GM19395 (cell line): ENCODE data around the gene EDRF1.

ENCODE experiments used
- ATAC-seq: cut with Tn5 transposase; IDR thresholded peaks from one replicate; pipeline ENCODE4 v1.9.1; 2021; ENCODE audit warnings: mild to moderate bottlenecking, moderate library complexity; ENCODE audit not compliant: unreplicated experiment

Gene EDRF1

GRCh38 chr10:125757742-125758141, 38.2 kb downstream of the EDRF1 start:
- no peak for ATAC-seq

DNA sequence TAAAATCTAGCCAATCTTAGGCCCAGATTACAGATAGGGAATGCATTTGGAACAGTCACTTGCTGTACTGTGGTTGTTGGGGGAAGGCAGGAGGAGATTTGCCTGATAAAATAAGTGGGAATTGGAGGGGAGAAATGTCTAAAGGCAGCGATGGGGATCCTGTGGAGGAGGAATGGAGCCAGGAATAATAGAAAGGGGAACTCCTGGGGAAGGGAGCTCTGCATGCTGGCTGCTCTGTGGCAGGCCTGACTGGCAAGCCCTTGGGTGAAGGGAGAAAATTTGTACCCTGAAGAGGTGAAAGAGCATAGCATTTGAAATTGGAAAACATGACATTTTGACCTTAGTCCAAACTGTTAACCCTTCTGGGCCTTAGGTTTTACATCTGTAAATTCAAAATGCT, 42.5 kb downstream of the EDRF1 start:
- no peak for ATAC-seq

GRCh38 chr10:125762692-125763648, 43.5 kb downstream of the EDRF1 start:
- no peak for ATAC-seq

- ATAC-seq = no peak
Observed at GRCh38 chr10:125765835-125766234, 46.3 kb downstream of the EDRF1 start.

- ATAC-seq = no peak
Observed at GRCh38 chr10:125766511-125766910, 47.0 kb downstream of the EDRF1 start.

DNA sequence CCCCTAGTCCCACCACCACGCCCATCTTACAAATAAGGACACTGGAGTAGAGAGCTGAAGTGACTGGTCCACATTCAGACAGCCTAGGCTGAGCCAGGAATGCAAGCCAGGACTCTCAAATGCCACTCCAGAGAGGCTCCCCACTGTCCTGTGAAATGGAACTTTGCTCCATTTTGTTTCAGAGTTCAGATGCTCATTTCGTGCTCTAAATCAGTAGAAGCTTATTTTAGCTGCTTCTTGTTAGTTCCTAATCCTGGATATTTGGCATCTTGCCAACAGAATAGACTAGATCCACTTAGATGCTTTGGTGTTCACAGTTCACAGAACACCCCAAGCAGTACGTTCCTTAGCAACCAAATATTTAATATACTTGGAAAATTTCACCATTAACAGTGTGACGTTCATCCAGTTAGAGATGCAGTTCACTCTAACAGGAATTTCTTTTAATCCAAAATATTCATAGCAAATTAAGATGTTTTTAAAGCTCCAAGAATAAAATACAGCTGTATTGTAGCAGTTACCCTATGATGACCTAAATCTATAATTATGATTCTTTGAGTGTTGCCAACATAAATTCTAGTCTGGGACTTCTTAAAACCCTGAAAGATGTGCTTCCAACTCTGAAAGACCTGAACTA, 48.8 kb downstream of the EDRF1 start:
- no peak for ATAC-seq

DNA sequence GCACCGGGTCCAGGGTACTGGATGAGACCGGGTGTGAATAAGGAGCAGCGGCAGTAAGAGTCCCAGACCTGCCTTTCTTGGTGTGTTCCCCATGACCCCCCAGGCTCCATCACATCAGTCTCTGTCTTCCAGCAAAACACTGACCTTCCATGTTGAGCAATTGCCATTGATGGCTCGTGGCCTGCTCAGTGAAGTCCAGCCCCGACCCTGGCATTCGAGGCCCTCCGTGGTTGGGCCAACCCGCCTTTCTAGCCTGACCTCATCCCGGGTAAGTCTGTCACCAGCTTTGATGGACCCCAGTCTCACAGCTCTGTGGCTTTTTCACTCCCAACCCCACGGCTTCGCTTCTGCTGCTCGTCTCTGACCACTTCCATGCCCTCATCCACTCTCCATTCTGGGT, 49.7 kb downstream of the EDRF1 start:
- no peak for ATAC-seq

- ATAC-seq = no peak
Observed at GRCh38 chr10:125770844-125771243, 51.3 kb downstream of the EDRF1 start.

- no peak for ATAC-seq
Observed at GRCh38 chr10:125772112-125772863, 52.8 kb downstream of the EDRF1 start.

DNA sequence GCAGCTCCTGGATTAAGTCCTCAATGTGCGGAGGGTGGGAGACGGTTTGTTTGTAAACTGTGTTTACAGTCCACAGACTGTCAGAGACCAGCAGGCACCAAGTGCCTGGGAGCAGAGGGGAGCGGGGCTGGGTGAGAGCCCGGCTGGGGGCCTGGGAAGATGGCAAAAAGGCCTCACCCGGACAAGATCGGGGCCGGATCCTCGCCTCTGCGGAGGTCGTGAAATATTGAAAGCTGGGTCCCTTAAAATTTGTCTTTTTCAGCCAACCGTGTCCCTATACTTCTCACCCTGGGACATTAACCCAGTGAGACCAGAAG, 53.3 kb downstream of the EDRF1 start:
- no peak for ATAC-seq

DNA sequence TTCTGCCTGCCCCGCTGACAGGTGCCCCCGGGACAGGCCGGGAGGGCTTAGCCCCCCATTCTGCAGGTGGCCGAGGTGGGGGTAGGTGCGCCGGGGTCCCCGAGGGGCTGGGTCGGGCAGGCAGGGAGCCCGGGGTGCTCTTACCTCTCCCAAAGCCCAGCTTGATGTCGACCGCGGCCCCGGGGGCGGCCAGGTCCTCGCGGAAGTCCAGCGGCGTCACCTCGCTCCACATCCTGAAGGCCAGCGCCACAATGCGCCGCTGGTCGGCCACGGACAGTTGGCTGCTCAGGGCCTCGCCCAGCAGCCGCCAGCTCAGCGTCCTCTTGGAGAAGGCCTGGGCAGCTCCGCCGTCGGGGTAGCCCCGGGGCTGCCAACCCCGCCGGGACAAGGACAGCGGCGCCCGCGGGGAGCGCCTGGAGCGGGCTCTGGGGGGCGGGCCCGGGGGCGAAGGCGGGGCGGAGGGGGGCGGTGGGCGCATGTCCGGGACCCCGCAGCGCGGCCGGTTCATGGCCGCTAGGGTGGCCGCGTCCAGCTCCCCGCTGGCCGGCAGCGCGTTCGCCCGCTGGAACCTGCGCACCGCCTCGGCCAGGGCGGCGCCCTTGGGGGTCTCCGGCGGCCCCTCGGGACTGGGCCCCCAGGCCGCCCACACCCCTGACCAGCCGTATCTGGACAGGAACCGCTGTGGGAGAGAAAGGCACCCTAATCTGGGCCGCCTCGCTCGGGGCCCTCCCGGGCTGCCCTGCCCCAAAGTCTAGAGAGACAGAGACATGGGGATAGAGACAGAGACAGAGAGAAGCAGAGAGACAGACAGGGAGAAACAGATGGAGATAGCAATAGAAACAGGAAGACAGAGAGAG, 54.4 kb downstream of the EDRF1 start:
- ATAC-seq = no peak

DNA sequence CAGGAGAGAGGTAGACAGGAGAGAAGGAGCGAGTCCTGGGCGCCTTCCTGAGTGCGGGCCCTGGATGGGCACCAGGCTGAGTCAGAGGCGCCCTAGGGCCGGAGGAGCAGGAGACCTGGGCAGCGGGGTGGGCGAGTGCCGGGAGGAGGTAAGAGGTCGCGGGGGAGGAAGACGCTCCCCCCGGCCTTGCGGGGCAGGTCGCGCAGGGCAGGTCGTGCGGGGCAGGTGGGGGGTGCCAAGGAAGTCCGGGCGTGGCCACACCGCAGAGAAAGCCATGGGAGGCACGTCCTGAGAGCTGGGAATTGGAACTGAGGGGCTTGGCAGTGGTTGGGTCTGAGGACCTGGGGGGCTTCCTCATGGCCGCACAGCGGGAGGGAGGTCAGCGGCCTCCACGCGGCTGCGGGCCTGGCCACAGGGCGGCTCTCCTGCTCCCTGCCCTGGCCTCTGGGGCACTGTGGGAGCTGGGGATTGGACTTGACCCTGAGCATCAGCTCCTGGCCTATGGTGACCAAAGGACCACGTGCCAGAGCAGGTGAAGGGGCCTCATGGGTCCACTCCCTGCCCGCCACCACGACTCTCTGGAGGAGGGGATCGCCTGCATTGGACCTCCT, 55.2 kb downstream of the EDRF1 start:
- ATAC-seq = no peak

GRCh38 chr10:125775491-125776106, 56.1 kb downstream of the EDRF1 start, which contains the start of gene MMP21:
Gene MMP21, minus strand, starts transcription at chr10:125775821. Its CDS starts 0 bp downstream, at chr10:125775821.
- ATAC-seq = no peak

DNA sequence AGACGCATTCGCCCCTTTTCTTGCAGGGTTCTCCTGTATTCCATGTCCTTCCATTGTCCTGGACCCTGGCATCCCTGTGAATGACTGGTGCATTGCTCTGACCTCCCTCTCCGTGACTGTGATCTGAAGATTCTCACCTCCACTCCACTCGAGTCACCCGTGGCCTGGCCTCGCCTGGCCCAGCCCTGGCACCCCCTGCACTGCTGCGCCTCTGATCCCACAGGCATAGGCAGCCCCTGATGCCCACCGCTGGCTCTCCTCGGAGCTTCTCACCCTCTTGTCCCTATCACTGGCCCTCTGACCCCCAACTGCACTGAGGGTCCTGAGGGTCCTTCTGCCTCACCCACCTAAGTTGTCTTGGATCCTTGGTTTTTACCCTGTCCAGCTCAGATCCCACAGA, 58.3 kb downstream of the EDRF1 start:
- no peak for ATAC-seq

DNA sequence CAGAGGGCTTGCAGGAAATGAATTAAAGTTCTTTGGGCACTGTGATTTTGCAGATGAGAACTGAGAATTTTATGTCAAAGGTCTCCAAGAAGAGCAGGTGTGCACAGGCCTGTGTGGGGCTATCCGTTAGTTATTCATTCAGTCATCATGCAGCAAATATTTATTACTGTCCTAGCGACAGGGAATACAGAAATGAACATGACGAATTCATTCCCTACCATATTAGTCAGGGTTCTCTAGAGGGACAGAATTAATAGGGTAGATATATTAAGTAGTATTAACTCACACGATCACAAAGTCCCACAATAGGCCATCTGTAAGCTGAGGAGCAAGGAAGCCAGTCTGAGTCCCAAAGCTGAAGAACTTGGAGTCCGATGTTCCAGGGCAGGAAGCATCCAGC, 59.0 kb downstream of the EDRF1 start:
- no peak for ATAC-seq

- no peak for ATAC-seq
Observed at GRCh38 chr10:125779403-125780327, 60.2 kb downstream of the EDRF1 start.

DNA sequence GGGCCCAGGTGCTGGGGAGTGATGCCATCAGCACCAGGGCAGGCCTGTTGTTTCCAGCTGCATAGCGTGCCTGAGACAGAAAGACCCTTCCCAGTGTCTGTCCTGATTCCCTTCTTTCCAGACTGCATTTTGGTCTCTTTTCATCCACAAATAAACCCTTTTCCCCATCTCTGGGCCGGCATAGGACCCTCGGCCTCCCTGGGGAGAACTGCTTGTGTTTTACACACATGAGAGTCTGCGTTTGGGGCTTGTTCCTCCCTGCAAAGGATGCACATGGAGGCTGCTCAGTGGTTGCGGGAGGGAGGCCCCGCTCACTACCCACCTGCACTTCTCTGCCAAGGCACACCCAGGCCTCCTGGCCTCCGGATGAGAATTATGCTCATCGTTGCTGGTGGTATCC, 61.9 kb downstream of the EDRF1 start:
- no peak for ATAC-seq

DNA sequence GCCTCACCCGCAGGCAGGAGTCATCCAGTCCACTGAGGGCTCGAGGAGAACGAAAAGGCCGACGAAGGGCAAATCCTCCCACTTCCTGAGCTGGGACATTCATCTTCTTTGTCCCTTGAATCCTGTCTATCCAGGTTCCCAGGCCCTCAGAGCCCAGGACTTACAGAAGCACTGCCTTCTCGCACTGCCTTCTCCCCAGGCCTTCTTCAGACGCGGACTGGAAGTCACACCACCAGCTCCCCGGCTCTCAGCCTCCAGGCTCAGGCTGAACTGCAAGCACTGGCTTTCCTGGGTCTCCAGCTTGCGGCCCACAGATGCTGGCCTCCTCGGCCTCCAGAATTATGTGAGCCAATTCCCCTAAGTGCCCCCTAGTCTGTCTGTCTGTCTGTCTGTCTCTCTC, 62.5 kb downstream of the EDRF1 start:
- ATAC-seq = no peak

DNA sequence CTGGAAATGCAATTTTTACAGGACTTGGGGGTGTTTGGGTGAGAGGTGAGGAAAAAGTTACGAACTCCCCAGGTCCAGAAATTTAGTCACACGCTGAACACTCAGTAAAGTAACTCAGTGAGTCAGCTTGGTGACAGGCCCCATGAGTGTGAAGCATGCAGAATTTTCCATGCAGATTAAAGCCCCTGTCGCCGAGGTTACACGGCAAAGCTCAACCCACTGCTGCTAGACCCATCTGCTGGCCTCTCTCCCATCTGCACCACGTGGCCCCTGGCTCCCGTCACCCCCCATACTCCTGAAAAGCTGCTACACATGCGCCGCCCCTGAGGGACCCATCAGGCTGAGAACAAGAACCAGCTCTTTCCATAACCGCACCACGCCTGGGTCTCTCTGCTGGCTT, 63.1 kb downstream of the EDRF1 start:
- no peak for ATAC-seq
